ENCODE measurements around the gene SLC10A3.

Gene SLC10A3, protein sequence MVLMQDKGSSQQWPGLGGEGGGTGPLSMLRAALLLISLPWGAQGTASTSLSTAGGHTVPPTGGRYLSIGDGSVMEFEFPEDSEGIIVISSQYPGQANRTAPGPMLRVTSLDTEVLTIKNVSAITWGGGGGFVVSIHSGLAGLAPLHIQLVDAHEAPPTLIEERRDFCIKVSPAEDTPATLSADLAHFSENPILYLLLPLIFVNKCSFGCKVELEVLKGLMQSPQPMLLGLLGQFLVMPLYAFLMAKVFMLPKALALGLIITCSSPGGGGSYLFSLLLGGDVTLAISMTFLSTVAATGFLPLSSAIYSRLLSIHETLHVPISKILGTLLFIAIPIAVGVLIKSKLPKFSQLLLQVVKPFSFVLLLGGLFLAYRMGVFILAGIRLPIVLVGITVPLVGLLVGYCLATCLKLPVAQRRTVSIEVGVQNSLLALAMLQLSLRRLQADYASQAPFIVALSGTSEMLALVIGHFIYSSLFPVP

DNA sequence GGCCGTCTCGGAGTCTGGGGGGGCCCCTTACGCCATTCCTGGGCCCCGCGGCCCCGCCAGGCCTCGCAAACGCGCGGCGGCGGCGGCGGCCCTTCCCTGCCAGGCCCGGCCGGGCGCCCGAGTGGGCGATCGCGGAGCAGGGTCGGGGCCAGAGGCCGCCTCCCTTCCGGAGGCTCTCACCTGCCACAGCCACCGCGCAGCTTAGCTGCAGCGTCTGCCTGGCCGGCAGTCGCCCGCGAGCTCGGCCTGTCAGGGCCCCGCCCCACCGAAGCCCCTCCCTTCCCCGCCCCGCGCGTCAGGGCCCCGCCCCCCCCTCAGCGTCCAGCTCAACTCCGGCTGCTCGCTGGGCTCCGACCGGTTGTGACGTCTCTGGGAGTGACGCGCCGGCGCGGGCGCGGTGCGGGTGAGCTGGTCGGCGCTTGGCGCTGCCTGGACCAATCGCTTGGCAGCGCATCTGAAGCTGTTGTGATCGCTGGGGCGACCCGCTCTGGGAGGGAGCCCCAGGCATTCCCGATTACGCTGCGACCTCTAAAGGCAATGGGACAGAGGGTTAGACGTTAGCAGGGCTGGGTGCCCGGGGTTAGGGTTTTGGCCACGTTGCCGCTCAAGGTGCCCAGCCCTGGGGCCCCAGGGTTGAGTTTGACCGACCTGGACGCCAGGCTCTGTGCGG, at the start of gene SLC10A3:
Gene SLC10A3 (minus strand): TSS at position 216 of the 670 bp plus-strand sequence. CDS start 1,689 bp downstream, outside the sequence.
- intact Hi-C loops (cut with DNase I), result no loop called here
- peak; percentile 86 to 97 (median 94) for DNase-seq

DNA sequence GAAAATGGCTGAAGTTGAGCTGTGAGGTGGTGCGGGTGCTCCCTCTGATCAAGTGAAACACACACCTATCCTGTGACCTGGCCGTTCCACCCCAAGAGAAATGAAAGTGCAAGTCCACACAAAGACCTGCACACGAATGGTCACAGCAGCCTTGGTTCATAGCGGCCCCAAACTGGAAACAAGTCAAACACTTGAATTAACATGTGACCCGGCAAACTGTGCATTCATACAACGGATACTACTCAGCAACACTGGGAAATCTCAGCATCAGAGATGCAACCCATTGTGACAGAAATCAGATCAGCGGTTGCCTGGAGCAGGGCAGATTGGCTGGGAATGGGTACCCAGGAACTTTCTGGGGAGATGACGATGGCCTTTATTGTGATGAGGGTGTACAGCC, 48.6 kb upstream of the SLC10A3 start:
- intact Hi-C loops (cut with DNase I), result loop anchor here (10.0 kb wide), 1 partner anchor 164 kb away; the partner anchor contains the start of genes EMD and FLNA
- DNase-seq, result peak in 4 of 42 donors; percentile 13 to 57 (median 28)

DNA sequence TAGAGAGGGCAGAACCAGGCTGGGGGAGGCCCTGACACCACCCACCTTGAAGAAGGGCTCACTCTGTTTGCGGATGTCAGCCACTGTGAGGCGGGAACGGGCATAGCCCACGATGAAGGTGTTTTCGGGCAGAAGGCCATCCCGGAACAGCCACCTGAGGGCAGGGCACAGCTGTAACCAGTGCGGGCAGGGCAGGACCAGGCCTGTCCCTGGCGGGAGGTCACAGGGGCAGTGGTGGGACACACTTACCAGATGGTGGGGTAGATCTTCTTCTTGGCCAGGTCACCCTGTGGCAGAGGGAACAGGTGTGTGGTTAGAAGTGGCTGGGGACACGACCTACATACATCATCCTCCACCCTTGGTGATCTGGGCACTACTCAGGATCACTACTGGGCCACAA, 45.5 kb upstream of the SLC10A3 start:
- intact Hi-C loops (cut with DNase I), result loop anchor here (10.0 kb wide), 1 partner anchor 161 kb away; the partner anchor contains the start of genes EMD and FLNA
- DNase-seq, result no peak

DNA sequence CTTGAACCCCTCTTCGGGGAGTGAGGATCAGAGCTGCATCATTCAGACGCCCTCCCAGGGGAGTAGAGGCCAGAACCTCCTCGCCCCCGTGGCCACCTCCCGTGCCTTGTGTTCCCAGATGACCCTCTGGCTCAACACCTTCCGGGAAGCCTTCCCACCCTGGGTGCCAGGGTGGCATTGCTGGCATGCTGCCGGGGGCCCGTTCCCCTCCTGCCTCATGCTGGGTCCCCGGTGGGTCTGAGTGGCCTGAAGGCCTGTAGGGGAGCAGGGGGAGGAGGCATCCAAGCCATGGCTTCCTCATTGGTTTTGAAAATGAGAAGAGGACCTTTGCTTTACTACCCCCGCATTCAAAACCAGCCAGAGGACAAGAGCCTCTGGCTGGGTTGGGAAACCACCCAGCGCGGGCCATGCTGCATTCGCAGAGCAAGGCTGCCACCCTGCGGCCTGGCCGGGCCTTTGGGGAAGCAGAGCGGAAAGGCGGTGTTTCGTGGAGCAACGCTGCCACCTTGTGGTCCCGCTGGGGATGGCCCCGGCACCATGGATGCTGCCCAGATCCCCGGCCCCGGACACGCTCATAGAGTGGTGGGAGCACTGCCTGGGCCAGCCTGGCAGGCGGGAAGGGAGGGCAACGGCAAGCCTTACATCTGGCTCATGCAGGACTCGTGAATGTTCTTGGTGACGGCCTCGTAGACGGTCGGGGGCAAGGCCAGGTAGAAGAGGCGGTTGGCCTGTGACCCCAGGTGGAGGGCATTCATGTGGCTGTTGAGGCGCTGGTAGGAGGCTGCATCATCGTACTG, 44.3 kb upstream of the SLC10A3 start:
- peak; percentile 71 to 95 (median 90) for DNase-seq
- intact Hi-C loops (cut with DNase I), result loop anchor here (10.0 kb wide), 1 partner anchor 160 kb away; the partner anchor contains the start of genes EMD and FLNA

DNA sequence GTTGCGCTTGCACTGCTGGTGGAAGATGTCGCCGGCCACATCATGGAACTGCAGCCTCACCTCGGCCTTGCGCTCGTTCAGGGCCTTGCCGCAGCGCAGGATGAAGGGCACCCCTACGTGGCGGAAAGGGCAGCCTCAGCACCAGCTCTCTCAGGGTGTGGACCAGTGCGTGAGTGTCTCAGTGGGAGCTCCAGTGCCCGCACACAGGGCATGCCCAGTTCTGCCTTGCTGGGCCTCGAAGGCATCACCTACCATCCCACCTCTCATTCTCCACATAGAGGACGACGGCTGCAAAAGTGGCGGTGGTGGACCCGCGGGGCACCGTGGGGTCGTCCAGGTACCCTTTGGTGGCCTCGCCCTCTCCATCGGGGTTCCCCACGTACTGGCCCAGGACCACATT, 42.3 kb upstream of the SLC10A3 start:
- DNase-seq, result no peak
- intact Hi-C loops (cut with DNase I), result loop anchor here (10.0 kb wide), 1 partner anchor 158 kb away; the partner anchor contains the start of genes EMD and FLNA

DNA sequence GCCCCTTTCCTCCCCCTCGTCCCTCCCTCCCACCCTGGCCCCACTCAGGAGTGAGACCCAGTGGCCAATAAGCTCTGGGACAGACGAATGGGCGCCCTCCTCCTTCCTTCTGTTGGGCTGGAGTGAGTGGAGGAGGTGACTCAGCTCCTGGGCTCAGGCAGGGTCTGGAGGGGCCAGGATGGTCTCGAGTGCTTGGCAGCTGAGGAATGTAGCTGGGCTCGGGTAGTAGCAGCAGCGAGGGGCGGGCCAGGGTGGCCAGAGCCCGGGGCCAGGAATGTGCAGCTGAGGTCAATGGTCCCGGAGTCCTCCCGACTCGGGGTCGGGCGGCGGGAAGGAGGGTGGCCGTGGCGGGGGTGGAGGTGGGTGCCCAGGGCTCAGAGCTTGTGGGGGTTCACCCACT, 41.2 kb upstream of the SLC10A3 start:
- DNase-seq, result no peak

DNA sequence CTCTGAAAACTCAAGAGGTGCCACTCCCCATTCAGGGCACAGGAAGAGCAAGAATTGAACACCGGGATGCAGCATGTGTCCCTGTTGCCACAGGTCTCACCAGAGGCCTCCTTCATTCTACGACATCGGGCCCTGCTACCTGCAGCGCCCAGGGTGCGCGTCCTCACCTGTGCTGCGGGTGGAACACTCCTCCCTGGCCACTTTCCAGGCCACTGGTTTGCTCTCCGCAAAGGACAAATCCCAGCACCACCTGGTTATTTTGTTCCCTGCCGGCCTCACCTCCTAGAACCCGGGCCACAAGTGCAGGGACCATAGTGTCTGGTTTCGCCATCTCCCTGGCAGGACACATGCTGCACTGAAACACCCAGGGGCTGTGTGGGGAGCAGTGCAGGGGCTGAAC, 39.9 kb upstream of the SLC10A3 start:
- intact Hi-C loops (cut with DNase I), result loop anchor here (10.0 kb wide), 1 partner anchor 155 kb away; the partner anchor contains the start of genes EMD and FLNA

More for the DNA sequence above, 41.2 kb upstream of the SLC10A3 start:
- intact Hi-C loops (cut with DNase I), result loop anchor here (10.0 kb wide), 1 partner anchor 157 kb away; the partner anchor contains the start of genes EMD and FLNA

DNA sequence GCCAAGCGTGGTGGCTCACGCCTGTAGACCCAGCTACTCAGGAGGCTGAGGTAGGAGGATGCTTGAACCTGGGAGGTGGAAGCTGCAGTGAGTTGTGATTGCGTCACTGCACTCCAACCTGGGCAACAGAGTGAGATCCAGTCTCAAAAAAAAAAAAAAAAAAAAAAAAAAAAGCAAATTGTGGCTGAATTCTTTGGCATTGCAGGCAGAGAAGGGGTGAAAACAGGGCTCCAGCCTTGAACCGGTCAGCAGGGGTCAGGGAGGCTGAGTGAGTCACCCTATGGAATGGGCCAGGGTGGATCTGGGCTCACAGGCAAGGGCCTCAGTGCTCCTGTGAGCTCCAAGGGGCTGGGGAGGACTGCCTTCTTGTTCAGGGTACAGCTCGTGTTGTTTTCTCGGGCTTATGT, 38.8 kb upstream of the SLC10A3 start:
- intact Hi-C loops (cut with DNase I), result no loop called here
- DNase-seq, result no peak

More for the DNA sequence above, 39.9 kb upstream of the SLC10A3 start:
- DNase-seq, result no peak

DNA sequence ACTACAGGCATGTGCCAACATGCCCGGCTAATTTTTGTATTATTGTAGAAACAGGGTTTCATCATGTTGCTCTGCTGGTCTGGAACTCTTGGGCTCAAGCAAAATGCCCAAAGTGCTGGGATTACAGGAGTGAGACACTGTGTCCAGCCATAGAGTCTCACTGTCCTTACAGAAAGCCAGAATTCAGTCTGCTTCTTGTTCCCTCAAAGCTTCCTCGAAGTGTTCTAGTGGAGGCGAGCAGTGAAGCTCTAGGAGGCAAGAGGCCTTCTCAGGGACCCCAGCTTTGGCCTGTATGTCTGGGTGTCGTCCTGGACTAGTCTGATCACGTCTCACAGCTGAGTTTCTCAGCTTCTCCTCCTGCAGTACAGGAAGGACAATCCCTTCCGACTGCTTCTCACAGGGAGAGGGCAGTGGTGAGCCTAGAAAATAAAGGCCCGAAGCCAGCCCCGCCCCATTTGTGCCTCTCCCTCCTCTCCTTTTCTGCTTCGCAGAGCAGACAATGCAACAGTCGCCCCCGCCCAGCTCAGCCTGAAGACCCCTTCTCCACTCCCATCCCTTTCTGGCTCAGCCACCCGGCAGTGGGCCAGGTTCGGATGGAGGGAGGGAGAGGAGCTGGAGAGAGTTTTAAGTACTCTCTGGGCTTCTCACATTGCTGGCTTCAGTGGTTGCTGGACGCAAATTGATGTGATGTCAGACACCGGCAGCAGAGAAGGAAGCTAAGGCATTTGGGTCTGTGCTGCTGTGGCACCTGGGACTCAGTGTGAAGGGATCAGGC, 36.7 kb upstream of the SLC10A3 start:
- intact Hi-C loops (cut with DNase I), result no loop called here
- DNase-seq, result peak; percentile 59 to 87 (median 76)

DNA sequence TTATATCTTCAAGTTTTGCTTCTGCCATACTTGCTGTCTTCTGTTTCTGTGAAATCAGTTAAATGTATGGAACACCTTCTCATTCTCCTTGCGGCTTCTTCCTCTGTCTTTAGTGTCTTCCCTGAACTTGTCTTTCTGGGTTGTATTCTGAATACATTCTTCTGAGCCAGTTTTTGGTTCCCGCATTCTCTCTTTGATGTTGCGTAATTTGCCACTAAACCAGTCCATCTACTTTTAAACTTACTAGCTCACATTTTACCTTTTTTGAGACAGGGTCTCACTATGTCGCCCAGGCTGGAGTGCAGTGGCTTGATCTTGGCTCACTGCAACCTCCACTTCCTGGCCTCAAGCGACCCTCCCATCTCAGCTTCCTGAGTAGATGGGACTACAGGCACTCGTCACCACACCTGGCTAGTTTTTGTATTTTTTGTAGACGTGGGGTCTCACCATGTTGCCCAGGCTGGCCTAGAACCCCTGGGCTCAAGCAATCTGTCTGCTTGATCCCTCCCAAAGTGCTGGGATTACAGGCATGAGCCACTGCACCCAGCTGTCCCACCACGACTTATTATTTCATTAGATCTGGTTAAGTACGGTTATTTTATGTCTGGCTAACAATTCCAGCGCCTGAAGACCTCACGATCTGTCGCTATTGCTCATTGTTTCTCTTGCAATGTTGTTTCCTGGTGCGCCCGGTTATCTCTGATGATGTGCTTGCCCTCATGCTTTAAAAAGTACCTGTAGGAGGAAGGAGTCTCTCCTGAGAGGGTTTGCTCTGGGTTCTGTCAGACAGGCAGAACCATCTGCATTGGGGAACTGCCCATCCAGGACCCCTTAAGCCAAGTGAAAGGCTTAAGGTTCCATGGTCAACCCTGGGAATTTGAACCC, 35.4 kb upstream of the SLC10A3 start:
- intact Hi-C loops (cut with DNase I), result no loop called here
- no peak for DNase-seq

DNA sequence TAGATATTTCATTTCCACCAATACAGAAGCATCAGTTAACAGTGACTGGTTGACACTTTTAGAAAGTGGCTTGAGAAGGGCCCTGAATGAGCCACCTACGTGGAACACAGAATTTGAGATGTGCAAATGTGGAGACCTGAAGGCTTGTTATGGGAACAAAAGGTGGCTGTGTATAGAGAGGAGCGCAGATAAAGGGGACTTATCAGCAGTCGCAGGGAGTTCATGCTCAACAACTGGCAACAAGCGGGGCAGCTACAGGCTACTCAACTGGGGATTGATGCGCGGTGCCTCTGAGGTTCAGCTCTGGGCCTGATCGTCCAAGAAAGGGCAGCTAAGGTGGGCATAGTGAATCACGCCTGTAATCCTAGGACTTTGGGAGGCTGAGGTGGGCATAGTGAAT, 29.0 kb upstream of the SLC10A3 start:
- DNase-seq, result no peak
- intact Hi-C loops (cut with DNase I), result no loop called here

DNA sequence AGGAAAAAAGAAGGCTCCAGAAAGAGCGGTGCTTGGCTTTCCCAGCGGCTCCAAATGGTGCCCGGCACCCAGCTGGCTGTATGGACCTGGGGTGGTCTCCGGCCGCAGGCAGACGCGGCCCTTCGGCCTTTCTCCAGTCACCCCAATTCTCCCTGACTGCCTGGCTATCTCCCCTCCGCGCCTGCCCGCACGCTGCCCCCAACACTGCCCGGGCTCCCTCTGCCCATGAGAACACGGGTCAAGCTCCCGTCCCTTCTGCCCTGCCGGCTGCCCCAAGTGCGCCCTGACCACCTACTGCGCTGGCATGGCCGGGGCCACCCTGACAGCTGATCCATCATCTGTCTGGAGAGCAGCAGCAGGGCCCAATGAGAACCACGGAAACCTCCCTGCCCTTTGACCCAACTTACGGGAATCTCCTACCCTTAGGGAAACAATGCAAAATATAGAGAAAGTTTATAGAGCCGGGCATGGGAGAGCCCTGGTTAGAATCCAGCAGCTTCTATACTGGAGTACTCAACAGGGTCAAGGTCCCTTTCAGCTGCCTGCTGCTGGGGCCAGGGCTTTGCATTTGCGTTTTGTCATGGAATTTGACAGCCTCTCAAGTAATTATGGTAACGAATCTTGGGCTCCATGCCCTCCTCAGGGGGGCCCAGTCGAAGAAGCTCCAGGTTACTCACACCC, 26.8 kb upstream of the SLC10A3 start:
- intact Hi-C loops (cut with DNase I), result no loop called here
- peak in 12 of 42 donors; percentile 8 to 45 (median 30) for DNase-seq

DNA sequence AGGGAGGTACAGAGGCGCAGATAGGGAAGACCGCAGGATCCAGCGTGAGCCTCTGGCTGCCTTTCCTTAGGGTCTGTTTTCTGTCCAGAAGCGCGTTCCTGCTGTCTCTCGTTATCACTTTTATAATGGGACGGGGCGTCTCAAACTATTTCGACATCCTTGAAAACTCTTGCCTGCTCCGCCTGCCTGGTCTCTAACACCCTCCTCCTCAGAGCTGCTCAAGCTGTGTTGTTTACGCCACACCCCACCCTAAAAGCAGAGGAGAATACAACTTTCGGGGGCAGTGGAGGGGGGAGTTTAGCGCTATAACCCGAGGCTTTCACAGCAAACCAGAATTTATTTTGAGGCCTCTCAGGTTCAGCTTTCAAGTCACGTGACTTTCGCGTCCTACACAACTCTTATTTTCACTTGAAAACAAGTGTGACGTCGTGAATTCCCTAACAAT, 26.2 kb upstream of the SLC10A3 start:
- DNase-seq, result peak in 10 of 42 donors; percentile 21 to 58 (median 46)
- intact Hi-C loops (cut with DNase I), result no loop called here

DNA sequence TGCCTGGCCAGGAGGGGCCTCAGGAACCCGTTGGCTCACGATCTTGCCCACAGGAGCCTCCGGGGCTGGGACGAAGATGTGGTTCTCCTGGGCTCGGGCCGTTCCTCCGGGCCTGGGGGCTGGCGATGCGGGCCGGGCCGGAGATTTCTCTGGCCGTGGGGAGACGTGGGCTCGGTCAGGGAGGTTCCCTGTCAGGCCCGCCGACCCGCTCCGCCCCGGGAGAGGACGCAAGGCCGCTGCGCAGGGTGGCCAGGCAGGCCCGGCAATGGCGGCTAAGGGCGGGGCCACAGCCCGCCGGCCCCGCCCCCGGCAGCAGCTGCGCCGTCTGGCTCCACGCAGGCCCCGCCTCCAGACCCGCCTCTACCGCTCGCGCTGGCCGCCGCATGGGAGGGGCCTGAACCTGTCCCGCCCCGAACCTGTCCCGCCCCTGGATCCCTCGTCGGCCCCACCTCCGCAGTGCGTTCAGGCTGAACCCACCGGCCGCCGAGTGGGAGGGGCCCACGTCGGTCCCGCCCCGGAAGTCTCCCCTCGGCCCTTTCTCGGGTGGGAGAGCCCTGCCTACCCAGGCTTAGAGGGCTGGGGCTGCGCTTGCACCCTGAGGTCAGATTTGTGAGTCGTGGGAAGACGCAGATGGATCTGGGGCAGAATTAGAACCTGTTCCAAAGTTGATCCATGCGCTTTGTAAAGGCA, 25.7 kb upstream of the SLC10A3 start, which contains the start of gene FAM3A:
Gene FAM3A (minus strand): TSS at position 267 of the 690 bp plus-strand sequence. CDS start 460 bp downstream, outside the sequence.
- intact Hi-C loops (cut with DNase I), result no loop called here
- DNase-seq, result peak; percentile 85 to 98 (median 95)

DNA sequence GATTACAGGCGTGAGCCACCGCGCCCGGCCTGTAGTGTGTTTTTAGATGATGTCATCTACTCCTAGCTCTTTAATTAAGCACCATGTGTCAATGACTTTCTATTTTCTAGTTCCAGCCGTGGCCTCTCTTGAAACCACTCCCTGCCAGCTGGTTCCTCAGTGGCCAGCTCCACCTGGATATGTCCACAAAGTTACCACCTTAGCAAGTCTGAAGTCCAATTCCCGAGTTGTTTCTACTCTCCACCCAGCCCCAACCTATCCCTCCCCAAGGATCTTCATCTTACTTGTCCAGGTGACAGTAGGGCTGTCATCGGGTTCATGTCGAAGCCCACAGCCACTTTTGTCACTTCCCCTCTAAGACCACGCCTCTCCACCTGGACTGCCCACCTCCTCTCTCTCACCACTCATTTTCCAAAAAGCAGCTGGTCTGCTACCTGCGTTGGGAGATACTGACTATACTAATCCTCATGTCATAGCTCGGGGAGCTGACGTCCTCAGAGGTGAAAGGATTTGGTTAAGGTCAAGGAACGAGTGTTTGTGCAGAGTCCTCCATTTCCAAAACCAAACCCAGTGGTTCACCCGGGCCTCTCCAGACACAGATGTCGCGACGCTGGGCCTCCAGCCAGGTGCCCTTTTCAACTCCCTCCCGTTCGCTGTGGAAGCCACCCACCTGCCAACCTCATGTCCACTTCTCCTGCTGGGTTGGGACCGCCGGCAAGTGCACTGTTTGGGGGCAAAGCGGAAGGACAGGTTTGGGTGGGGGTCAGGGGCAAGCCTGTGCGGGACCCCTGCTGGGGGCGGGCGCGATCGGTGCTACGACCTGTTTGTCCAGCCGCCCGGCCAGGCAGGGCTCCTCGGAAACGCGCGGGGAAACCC, 24.9 kb upstream of the SLC10A3 start:
- intact Hi-C loops (cut with DNase I), result no loop called here

More for the DNA sequence above, 24.9 kb upstream of the SLC10A3 start:
- no peak for DNase-seq

Data from head of caudate nucleus (tissue), 42 donors.